Right atrium auricular region (tissue), 2 donors: Measurements from ENCODE around the gene S100A10. TPM values are rescaled to one million over a fixed set of nuclear protein-coding genes. Genes with fewer than 3 reads are reported as not detected.

ENCODE experiments used
- DNase-seq: peaks from one replicate; pipeline ENCODE4 v3.0.0-alpha.2; 2019; ENCODE audit warnings: low spot score
- H3K27ac ChIP-seq, 2 donors: fragments of 200-600 bp; sonication (generic); 1 replicate in 1 of 2; 2 replicates in 1 of 2; pipeline ENCODE4 v1.5.1; 2016 to 2019
- H3K27me3 ChIP-seq, 2 donors: fragments of 200-600 bp; sonication (generic); one replicate each; pipeline versions ENCODE4 v1.5.1 to v1.6.0; 2017 to 2019
- H3K36me3 ChIP-seq: fragments of 200-600 bp; sonication (generic); one replicate; pipeline ENCODE4 v1.5.1; 2016
- H3K4me1 ChIP-seq, 2 donors: fragments of 200-600 bp; sonication (generic); one replicate each; pipeline versions ENCODE4 v1.5.1 to v1.6.0; 2017 to 2019
- H3K4me3 ChIP-seq, 2 donors: fragments of 200-600 bp; sonication (generic); 1 replicate in 1 of 2; 2 replicates in 1 of 2; pipeline ENCODE4 v1.5.1; 2017 to 2019; ENCODE audit warnings: mild to moderate bottlenecking in 1 of 2, moderate library complexity in 1 of 2
- H3K9me3 ChIP-seq, 2 donors: fragments of 200-600 bp; sonication (generic); one replicate each; pipeline ENCODE4 v1.5.1; 2019
- CTCF ChIP-seq, 2 donors: fragments of 200-600 bp; sonication (generic); IDR thresholded peaks; one replicate each; pipeline ENCODE4 v1.5.1; 2019; ENCODE audit warnings: antibody characterized with exemption in 2 of 2
- total RNA-seq, 2 donors: library from RNA; depleted of rRNA; stranded (reverse); fragments of >200 nt; gene quantifications; one replicate each; pipeline ENCODE4 v1.1.0, GENCODE V29; 2016

Gene S100A10
- total RNA-seq, 2 donors from 2014 or later: 75.2 to 116 TPM

- no peak overlapping the region for H3K27ac ChIP-seq
- no peaks in the 10 kb centered on the region for H3K9me3 ChIP-seq
- no peaks in the 10 kb centered on the region for H3K27me3 ChIP-seq
- no peaks in the 10 kb centered on the region for H3K4me1 ChIP-seq
- H3K4me3 ChIP-seq: no peak overlapping the region
- no peaks in the 10 kb centered on the region for H3K36me3 ChIP-seq
- no peak for TF ChIP-seq CTCF (IDR thresholded peaks at IDR 0.05)
- no peak for DNase-seq
Measured at GRCh38 chr1:151956957-151957497, 36.6 kb downstream of the S100A10 start.

GRCh38 chr1:151953409-151954094 is 40.1 kb downstream of the S100A10 start:
- Histone ChIP-seq H3K27ac (no peak overlapping the region), H3K4me1 (peaks cover 0 to 6% of the 10 kb centered on the region in 2 donors), H3K36me3 (no peaks in the 10 kb centered on the region), H3K27me3 (no peaks in the 10 kb centered on the region), H3K9me3 (no peaks in the 10 kb centered on the region), H3K4me3 (no peak overlapping the region)
- no peak for TF ChIP-seq CTCF (IDR thresholded peaks at IDR 0.05)
- no peak for DNase-seq

GRCh38 chr1:151952811-151953210 is 40.8 kb downstream of the S100A10 start:
- peaks cover 0 to 6% of the 10 kb centered on the region in 2 donors for H3K4me1 ChIP-seq
- H3K27ac ChIP-seq: no peak overlapping the region
- DNase-seq: no peak
- no peak for TF ChIP-seq CTCF (IDR thresholded peaks at IDR 0.05)
- no peak overlapping the region for H3K4me3 ChIP-seq
- H3K9me3 ChIP-seq: no peaks in the 10 kb centered on the region
- H3K36me3 ChIP-seq: no peaks in the 10 kb centered on the region
- no peaks in the 10 kb centered on the region for H3K27me3 ChIP-seq

GRCh38 chr1:151949371-151950193 is 44.1 kb downstream of the S100A10 start:
- H3K27ac ChIP-seq: no peak overlapping the region
- H3K4me1 ChIP-seq: peaks cover 0 to 30% of the 10 kb centered on the region in 2 donors
- DNase-seq: no peak
- no peak for TF ChIP-seq CTCF (IDR thresholded peaks at IDR 0.05)
- no peaks in the 10 kb centered on the region for H3K36me3 ChIP-seq
- H3K4me3 ChIP-seq: no peak overlapping the region
- H3K27me3 ChIP-seq: no peaks in the 10 kb centered on the region
- H3K9me3 ChIP-seq: no peaks in the 10 kb centered on the region

GRCh38 chr1:151948506-151948905 is 45.2 kb downstream of the S100A10 start:
- H3K27ac ChIP-seq: no peak overlapping the region
- H3K36me3 ChIP-seq: no peaks in the 10 kb centered on the region
- no peak overlapping the region for H3K4me3 ChIP-seq
- peaks cover 0 to 38% of the 10 kb centered on the region in 2 donors for H3K4me1 ChIP-seq
- no peak for DNase-seq
- H3K9me3 ChIP-seq: no peaks in the 10 kb centered on the region
- TF ChIP-seq CTCF (IDR thresholded peaks at IDR 0.05): no peak
- H3K27me3 ChIP-seq: no peaks in the 10 kb centered on the region
